ENCODE measurements around the gene COASY.

- no peak for TF ChIP-seq CTCF (IDR thresholded peaks at IDR 0.05)
- TF ChIP-seq POLR2A (IDR thresholded peaks at IDR 0.05; ENCODE audit: low read depth), result no peak
- no peak for TF ChIP-seq POLR2AphosphoS5 (IDR thresholded peaks at IDR 0.05)
These were observed 1.7 kb upstream of the COASY start for GRCh38 chr17:42560246-42560645.
